ENCODE data around the gene INAFM1. TPM values are rescaled to one million over a fixed set of nuclear protein-coding genes. Genes with fewer than 3 reads are reported as not detected.

The INAFM1 gene
- total RNA-seq, 4 donors from 2014 or later: 7.2 to 17.2 (median 9.6) TPM

DNA sequence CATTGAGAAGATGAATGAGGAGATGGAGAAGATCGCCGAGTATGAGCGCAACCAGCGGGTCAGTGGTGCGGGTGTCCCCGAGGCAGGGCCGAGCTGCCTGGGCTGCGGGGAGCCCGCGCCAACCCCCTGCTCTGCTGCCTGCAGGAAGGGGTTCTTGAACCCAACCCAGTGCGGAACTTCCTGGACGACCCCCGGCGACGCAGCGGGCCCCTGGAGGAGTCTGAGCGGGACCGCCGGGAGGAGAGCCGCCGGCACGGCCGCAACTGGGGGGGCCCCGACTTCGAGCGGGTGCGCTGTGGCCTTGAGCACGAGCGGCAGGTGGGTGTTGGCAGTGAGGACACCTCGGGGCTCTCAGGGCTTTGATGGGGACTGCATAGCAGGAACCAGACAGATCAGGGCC lies 10.1 kb upstream of the INAFM1 start:
- Histone ChIP-seq H3K27ac (no peak overlapping the region), H3K4me3 (no peak overlapping the region), H3K27me3 (no peaks in the 10 kb centered on the region), H3K4me1 (no peaks in the 10 kb centered on the region), H3K9me3 (no peaks in the 10 kb centered on the region), H3K36me3 (peaks cover 0 to 51% (median 20%) of the 10 kb centered on the region in 4 donors)
- in situ Hi-C loops (cut with MboI; ENCODE audit: low pct_ligation_motif_present in 1 of 4, low pct_unique_long_range_greater_than_20kb in 1 of 4, low sequenced_read_pairs in 3 of 4): no loop called here
- no peak for DNase-seq
- intact Hi-C loops (cut with DNase I; ENCODE audit: low total_unique reads): no loop called here
- WGBS, 2 donors (ENCODE audit: low coverage in 1 of 2): 94% methylated on average over 30 of the region's 30 CpGs; no CpG with 5 or more reads in 1 of the 2 donors
- TF ChIP-seq EP300 (IDR thresholded peaks at IDR 0.05; ENCODE audit: low read depth): no peak
- TF ChIP-seq, protein P1, sequence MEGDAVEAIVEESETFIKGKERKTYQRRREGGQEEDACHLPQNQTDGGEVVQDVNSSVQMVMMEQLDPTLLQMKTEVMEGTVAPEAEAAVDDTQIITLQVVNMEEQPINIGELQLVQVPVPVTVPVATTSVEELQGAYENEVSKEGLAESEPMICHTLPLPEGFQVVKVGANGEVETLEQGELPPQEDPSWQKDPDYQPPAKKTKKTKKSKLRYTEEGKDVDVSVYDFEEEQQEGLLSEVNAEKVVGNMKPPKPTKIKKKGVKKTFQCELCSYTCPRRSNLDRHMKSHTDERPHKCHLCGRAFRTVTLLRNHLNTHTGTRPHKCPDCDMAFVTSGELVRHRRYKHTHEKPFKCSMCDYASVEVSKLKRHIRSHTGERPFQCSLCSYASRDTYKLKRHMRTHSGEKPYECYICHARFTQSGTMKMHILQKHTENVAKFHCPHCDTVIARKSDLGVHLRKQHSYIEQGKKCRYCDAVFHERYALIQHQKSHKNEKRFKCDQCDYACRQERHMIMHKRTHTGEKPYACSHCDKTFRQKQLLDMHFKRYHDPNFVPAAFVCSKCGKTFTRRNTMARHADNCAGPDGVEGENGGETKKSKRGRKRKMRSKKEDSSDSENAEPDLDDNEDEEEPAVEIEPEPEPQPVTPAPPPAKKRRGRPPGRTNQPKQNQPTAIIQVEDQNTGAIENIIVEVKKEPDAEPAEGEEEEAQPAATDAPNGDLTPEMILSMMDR (IDR thresholded peaks at IDR 0.05): no peak
- no peak for TF ChIP-seq POLR2A (IDR thresholded peaks at IDR 0.05)
- no peak for TF ChIP-seq POLR2AphosphoS5 (IDR thresholded peaks at IDR 0.05)

DNA sequence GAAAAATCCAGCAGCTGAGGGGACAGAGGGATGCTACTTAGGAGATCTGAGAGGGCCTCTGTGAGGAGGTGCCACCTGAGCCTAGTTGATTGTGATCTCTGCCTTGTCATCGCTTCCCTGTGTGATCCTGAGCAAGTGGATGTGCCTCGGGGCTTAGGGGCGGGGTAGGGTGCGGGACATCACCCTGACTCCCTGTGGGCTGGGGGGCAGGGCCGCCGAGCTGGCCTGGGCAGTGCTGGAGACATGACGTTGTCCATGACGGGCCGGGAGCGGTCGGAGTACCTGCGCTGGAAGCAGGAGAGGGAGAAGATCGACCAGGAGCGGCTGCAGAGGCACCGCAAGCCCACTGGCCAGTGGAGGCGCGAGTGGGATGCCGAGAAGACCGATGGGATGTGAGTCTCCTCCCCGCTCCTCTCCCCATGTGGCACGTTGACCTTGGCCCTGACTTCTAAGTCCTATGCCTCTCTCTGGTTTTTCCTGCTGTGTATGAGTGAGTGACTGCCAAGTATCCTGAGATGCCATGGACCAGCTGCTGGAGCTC lies 8.2 kb upstream of the INAFM1 start:
- no peaks in the 10 kb centered on the region for H3K9me3 ChIP-seq
- intact Hi-C loops (cut with DNase I; ENCODE audit: low total_unique reads): no loop called here
- in situ Hi-C loops (cut with MboI; ENCODE audit: low pct_ligation_motif_present in 1 of 4, low pct_unique_long_range_greater_than_20kb in 1 of 4, low sequenced_read_pairs in 3 of 4): no loop called here
- H3K36me3 ChIP-seq: peaks cover 0 to 52% (median 17%) of the 10 kb centered on the region in 4 donors
- no peak for TF ChIP-seq POLR2A (IDR thresholded peaks at IDR 0.05)
- TF ChIP-seq POLR2AphosphoS5 (IDR thresholded peaks at IDR 0.05): no peak
- no peak for TF ChIP-seq EP300 (IDR thresholded peaks at IDR 0.05; ENCODE audit: low read depth)
- 94% methylated on average over 21 of the region's 21 CpGs; no CpG with 5 or more reads in 1 of the 2 donors for WGBS, 2 donors (ENCODE audit: low coverage in 1 of 2)
- H3K4me3 ChIP-seq: no peak overlapping the region
- no peak for DNase-seq
- no peak overlapping the region for H3K27ac ChIP-seq
- H3K27me3 ChIP-seq: no peaks in the 10 kb centered on the region
- no peaks in the 10 kb centered on the region for H3K4me1 ChIP-seq

DNA sequence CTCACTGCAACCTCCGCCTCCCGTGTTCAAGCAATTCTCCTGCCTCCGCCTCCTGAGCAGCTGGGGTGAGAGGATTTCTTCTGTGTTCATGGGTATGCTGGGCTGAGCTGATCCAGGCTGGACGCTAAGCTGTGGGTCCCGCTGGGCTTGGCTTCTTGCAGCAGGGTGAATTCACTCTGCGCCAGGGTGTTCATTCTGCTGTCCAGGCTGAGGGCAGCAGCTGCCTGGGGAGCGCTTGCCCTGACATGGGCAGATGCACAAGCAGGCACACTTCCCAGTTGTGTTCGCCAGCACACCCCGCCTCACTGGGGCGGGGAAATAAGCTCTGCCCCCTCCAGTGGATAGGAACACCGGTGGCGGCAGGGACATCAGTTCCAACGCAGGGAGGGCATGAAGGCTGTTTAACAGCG lies 7.3 kb upstream of the INAFM1 start:
- H3K36me3 ChIP-seq: peaks cover 0 to 52% (median 17%) of the 10 kb centered on the region in 4 donors
- H3K4me1 ChIP-seq: peaks cover 0 to 6% (median 0%) of the 10 kb centered on the region in 4 donors
- H3K9me3 ChIP-seq: no peaks in the 10 kb centered on the region
- H3K4me3 ChIP-seq: no peak overlapping the region
- 60 to 92% methylated on average over 2 to 12 of the region's 14 CpGs for WGBS, 2 donors (ENCODE audit: low coverage in 1 of 2)
- no peaks in the 10 kb centered on the region for H3K27me3 ChIP-seq
- TF ChIP-seq POLR2AphosphoS5 (IDR thresholded peaks at IDR 0.05): no peak
- TF ChIP-seq POLR2A (IDR thresholded peaks at IDR 0.05): no peak
- TF ChIP-seq, protein P1 (IDR thresholded peaks at IDR 0.05): no peak
- TF ChIP-seq EP300 (IDR thresholded peaks at IDR 0.05; ENCODE audit: low read depth): no peak
- DNase-seq: no peak
- intact Hi-C loops (cut with DNase I; ENCODE audit: low total_unique reads) (no loop called here), in situ Hi-C loops (cut with MboI; ENCODE audit: low pct_ligation_motif_present in 1 of 4, low pct_unique_long_range_greater_than_20kb in 1 of 4, low sequenced_read_pairs in 3 of 4) (no loop called here)
- H3K27ac ChIP-seq: no peak overlapping the region

DNA sequence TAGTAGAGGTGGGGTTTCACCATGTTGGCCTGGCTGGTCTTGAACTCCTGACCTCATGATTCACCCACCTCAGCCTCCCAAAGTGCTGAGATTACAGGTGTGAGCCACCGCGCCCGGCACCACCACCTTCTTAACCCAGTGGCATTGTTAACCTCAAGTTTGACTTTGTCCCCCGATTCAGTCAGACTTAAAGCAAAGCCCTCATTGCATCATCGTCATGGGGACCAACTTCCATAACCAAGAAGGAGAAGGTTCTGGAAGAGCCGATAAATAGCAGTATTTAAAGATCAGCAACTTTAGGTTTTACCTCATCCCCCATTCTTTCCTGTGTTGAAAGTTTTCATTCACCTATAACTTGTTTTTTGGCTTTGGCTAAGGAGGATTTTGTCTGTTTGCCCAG lies 6.7 kb upstream of the INAFM1 start:
- H3K4me3 ChIP-seq: no peak overlapping the region
- 67 to 87% methylated on average over 1 to 6 of the region's 6 CpGs for WGBS, 2 donors (ENCODE audit: low coverage in 1 of 2)
- H3K27ac ChIP-seq: no peak overlapping the region
- H3K36me3 ChIP-seq: peaks cover 0 to 52% (median 16%) of the 10 kb centered on the region in 4 donors
- no peak for DNase-seq
- H3K4me1 ChIP-seq: peaks cover 0 to 12% (median 6%) of the 10 kb centered on the region in 4 donors
- intact Hi-C loops (cut with DNase I; ENCODE audit: low total_unique reads): no loop called here
- in situ Hi-C loops (cut with MboI; ENCODE audit: low pct_ligation_motif_present in 1 of 4, low pct_unique_long_range_greater_than_20kb in 1 of 4, low sequenced_read_pairs in 3 of 4): no loop called here
- TF ChIP-seq POLR2AphosphoS5 (IDR thresholded peaks at IDR 0.05) (no peak), EP300 (IDR thresholded peaks at IDR 0.05; ENCODE audit: low read depth) (no peak), POLR2A (IDR thresholded peaks at IDR 0.05) (no peak)
- TF ChIP-seq, protein P1 (IDR thresholded peaks at IDR 0.05): no peak
- H3K9me3 ChIP-seq: no peaks in the 10 kb centered on the region
- no peaks in the 10 kb centered on the region for H3K27me3 ChIP-seq

Data from transverse colon (tissue), 4 donors.